GM12891 (cell line): ENCODE measurements around the gene BBIP1.

ENCODE experiments used
- POLR2A ChIP-seq: IDR thresholded peaks from 2 replicates; pipeline ENCODE4 v1.6.1; 2011; ENCODE audit warnings: low read depth, low read length, control low read depth
- POLR2AphosphoS5 ChIP-seq: IDR thresholded peaks from 2 replicates; pipeline ENCODE4 v1.6.1; 2011; ENCODE audit warnings: low read depth, low read length, control low read depth
- POU2F2 ChIP-seq: IDR thresholded peaks from 2 replicates; pipeline ENCODE4 v1.6.1; 2011; ENCODE audit warnings: low read depth, mild to moderate bottlenecking, control low read depth, low read length, moderate library complexity
- TAF1 ChIP-seq: IDR thresholded peaks from 2 replicates; pipeline ENCODE4 v1.6.1; 2011; ENCODE audit warnings: low read depth, low read length, control low read depth

- TF ChIP-seq POLR2AphosphoS5 (no peak), TAF1 (no peak), POLR2A (no peak), POU2F2 (no peak)
Observed at GRCh38 chr10:110946496-110946895, 27.5 kb upstream of the BBIP1 start.
